ENCODE measurements around the gene TRPV4.
A peak's percentile ranks its signal among the peaks of the same experiment; 100 is the strongest.

The TRPV4 gene

DNA sequence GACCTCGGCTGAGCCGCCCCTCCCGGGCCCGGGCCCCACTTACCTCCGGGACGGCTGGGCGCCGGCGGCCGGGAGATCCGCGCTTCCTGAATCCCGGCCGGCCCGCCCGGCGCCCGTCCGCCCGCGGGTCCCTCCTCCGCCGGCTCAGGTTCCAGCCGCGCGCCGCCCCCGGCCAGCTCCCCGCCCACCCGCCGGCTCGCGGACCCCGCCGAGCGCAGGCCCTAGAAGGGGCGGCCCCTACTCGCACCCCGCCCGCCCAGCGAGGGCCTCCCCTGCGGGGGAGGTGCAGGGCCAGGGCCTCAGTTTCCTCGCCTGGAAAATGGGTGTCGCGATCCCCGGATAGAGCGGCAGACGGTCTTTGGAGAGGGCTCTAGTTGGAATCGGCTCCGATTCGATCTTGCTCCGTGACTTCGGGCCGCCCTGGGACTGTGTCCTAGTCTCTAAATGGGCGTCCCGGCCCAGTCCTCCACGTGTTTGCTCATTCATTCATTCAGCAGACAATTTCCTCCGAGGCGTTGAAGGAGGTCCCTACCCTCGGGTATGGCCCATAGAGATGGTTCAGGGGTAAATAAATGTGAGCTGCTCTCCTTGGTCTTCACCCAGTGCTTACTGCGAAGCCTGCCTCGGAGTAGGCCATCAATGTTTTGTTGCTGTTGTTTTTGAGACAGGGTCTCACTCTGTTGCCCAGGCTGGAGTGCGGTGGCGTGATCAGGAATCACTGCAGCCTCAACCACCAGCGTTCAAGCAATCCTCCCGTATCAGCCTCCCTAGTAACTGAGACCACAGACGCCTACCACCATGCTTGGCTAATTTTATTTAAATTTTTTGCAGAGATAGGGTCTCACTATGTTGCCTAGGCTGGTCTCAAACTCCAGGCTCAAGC, at the start of gene TRPV4:
TRPV4 (minus strand) TSS at position 92 of the 883 bp plus-strand sequence. CDS start 18,602 bp downstream, outside the sequence.
- TF ChIP-seq CTCF (IDR thresholded peaks at IDR 0.05; ENCODE audit: low read depth, low read length, missing control alignments), result no peak
- no peak for DNase-seq (ENCODE audit: extremely low read depth, low read depth)
- peak within 1 kb of the TSS; percentile 56 for H3K4me3 ChIP-seq (replicated peaks; ENCODE audit: low read depth, low read length)

DNA sequence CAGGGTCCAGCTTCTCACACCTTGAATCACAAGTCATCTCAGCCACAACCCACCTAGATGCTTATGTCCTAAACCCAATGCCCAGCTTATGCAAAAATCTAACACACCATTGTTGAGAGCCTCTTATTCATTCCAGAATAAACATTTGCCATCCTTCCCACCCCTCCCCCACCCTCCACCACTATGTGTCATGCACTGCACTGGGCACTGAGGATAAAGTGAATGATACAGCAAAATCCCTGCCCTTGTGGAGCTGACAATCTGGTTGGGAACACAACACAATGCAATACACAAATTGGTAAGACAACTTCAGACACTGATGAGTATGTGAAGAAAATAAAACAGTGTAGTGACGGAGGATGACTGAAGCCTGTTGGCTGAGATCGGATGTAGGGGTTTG, 48.6 kb upstream of the TRPV4 start:
- no peak overlapping the region for H3K4me3 ChIP-seq (replicated peaks; ENCODE audit: low read depth, low read length)
- no peak for DNase-seq (ENCODE audit: extremely low read depth, low read depth)
- TF ChIP-seq CTCF (IDR thresholded peaks at IDR 0.05; ENCODE audit: low read depth, low read length, missing control alignments), result no peak

- H3K4me3 ChIP-seq (replicated peaks; ENCODE audit: low read depth, low read length), result peak overlapping the region; percentile 66
- TF ChIP-seq CTCF (IDR thresholded peaks at IDR 0.05; ENCODE audit: low read depth, low read length, missing control alignments), result no peak
- DNase-seq (ENCODE audit: extremely low read depth, low read depth), result no peak
Observed at GRCh38 chr12:109880938-109881337, 47.7 kb upstream of the TRPV4 start.

DNA sequence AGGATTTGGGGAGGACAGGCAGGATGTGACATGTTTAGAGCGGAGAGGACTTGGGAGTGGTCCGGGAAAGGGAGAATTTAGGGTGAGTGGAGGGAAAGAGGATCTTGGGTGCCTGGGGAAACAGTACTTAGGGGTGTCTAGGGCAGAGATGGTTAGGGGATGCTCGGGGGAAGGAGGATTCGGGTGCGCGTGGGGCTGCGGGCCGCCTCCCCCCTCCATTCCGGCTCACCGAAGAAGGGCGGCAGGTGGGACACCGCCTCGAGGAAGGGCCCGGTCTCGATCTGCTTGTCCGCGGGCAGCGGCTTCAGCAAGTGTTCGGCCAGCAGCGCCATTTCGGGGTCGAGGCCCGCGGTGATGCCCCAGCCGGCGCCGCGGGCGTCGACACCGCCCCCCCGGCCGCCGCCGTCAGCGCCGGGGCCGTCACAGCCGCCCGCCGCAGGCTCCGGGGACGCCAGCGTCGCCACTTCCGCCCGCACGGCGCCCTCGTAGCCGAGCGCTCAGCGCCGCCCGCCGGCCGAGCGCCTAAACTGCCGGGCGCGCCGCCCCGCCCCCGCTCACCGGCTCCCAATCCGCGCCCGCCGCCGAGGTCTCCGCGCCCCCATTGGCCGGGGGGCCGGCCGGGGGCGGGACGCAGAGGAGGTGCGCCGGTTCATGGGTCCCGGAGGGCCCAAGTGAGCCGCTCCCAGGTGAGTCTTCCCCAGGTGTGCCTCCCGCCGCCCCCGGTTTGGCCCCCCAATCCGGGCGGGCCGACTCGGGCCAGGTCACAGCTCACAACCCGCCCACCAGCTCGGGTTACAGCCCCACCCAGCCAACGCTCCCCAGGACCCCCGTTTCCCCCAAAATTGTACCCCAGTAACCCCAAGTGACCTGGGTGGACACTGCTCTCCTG, 47.1 kb upstream of the TRPV4 start, which contains the start of gene GLTP:
GLTP (minus strand) TSS at position 499 of the 889 bp plus-strand sequence; CDS start at position 332, 167 bp downstream.
- no peak for TF ChIP-seq CTCF (IDR thresholded peaks at IDR 0.05; ENCODE audit: low read depth, low read length, missing control alignments)
- no peak for DNase-seq (ENCODE audit: extremely low read depth, low read depth)
- H3K4me3 ChIP-seq (replicated peaks; ENCODE audit: low read depth, low read length), result peak within 1 kb of the TSS; percentile 66

GRCh38 chr12:109879351-109880042, 46.3 kb upstream of the TRPV4 start:
- TF ChIP-seq CTCF (IDR thresholded peaks at IDR 0.05; ENCODE audit: low read depth, low read length, missing control alignments), result no peak
- no peak for DNase-seq (ENCODE audit: extremely low read depth, low read depth)
- peak overlapping the region; percentile 66 for H3K4me3 ChIP-seq (replicated peaks; ENCODE audit: low read depth, low read length)

DNA sequence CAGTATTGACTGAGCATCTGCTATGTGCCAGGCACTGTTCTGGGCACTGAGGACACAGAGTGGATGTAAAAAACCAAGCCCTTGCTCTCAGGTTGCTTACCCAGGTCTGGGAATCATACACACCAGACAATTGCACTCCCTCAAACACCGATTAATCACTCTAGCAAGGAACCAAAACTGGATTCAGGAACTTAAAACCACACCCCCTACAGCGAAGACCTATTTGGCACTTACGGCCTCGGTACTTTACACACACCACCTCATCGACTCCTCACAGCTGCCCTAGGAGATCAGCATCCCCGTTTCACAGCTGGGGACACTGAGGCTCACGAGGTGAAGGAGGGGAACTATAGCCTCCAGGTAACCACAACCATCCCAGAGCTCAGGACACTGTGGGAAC, 45.6 kb upstream of the TRPV4 start:
- H3K4me3 ChIP-seq (replicated peaks; ENCODE audit: low read depth, low read length), result peak overlapping the region; percentile 66

More for the DNA sequence above, 45.6 kb upstream of the TRPV4 start:
- no peak for DNase-seq (ENCODE audit: extremely low read depth, low read depth)
- no peak for TF ChIP-seq CTCF (IDR thresholded peaks at IDR 0.05; ENCODE audit: low read depth, low read length, missing control alignments)
